ENCODE data around the gene C1QL1.

C1QL1 gene

GRCh38 chr17:45011767-45012166 is 43.7 kb upstream of the C1QL1 start:
- TF ChIP-seq MAX (IDR thresholded peaks at IDR 0.05) (no peak), EP300 (IDR thresholded peaks at IDR 0.05; ENCODE audit: borderline replicate concordance) (no peak), TCF12 (IDR thresholded peaks at IDR 0.05; ENCODE audit: low read depth) (no peak), YY1 (IDR thresholded peaks at IDR 0.05; ENCODE audit: low read depth) (no peak), REST (IDR thresholded peaks at IDR 0.05; ENCODE audit: low read depth) (no peak), ZBTB7A (IDR thresholded peaks at IDR 0.05; ENCODE audit: low read depth) (no peak)

- no peak for TF ChIP-seq CREB1 (IDR thresholded peaks at IDR 0.05; ENCODE audit: low read depth)
- peak; percentile 45 for TF ChIP-seq NFIC (IDR thresholded peaks at IDR 0.05)
Measured at GRCh38 chr17:45009676-45010467, 41.8 kb upstream of the C1QL1 start.

GRCh38 chr17:45008216-45008615 is 40.1 kb upstream of the C1QL1 start:
- no peak for TF ChIP-seq CEBPB (IDR thresholded peaks at IDR 0.05)
- TF ChIP-seq NFIC (IDR thresholded peaks at IDR 0.05): no peak
- TF ChIP-seq MAX (IDR thresholded peaks at IDR 0.05): no peak
- no peak for TF ChIP-seq CREB1 (IDR thresholded peaks at IDR 0.05; ENCODE audit: low read depth)
- TF ChIP-seq TCF12 (IDR thresholded peaks at IDR 0.05; ENCODE audit: low read depth): no peak
- TF ChIP-seq REST (IDR thresholded peaks at IDR 0.05; ENCODE audit: low read depth): no peak
- TF ChIP-seq FOXM1 (IDR thresholded peaks at IDR 0.05; ENCODE audit: borderline replicate concordance, low read depth): no peak
- TF ChIP-seq EGR1 (IDR thresholded peaks at IDR 0.05): no peak
- no peak for TF ChIP-seq YY1 (IDR thresholded peaks at IDR 0.05; ENCODE audit: low read depth)

GRCh38 chr17:45006927-45007461 is 38.9 kb upstream of the C1QL1 start:
- TF ChIP-seq RAD21 (IDR thresholded peaks at IDR 0.05; ENCODE audit: low read depth) (peak; percentile 50), TCF12 (IDR thresholded peaks at IDR 0.05; ENCODE audit: low read depth) (no peak), EGR1 (IDR thresholded peaks at IDR 0.05) (peak; percentile 61; the same call in 1 of the 2 replicates), CEBPB (IDR thresholded peaks at IDR 0.05) (peak; percentile 9; the same call in 1 of the 2 replicates)

- no peak for TF ChIP-seq CREB1 (IDR thresholded peaks at IDR 0.05; ENCODE audit: low read depth)
- no peak for TF ChIP-seq FOXM1 (IDR thresholded peaks at IDR 0.05; ENCODE audit: borderline replicate concordance, low read depth)
- no peak for TF ChIP-seq TEAD4 (IDR thresholded peaks at IDR 0.05)
- no peak for TF ChIP-seq CEBPB (IDR thresholded peaks at IDR 0.05)
- TF ChIP-seq USF1 (IDR thresholded peaks at IDR 0.05): no peak
- no peak for TF ChIP-seq TAF1 (IDR thresholded peaks at IDR 0.05; ENCODE audit: low read depth)
- no peak for TF ChIP-seq TCF12 (IDR thresholded peaks at IDR 0.05; ENCODE audit: low read depth)
- no peak for TF ChIP-seq YY1 (IDR thresholded peaks at IDR 0.05; ENCODE audit: low read depth)
- no peak for TF ChIP-seq NFIC (IDR thresholded peaks at IDR 0.05)
- no peak for TF ChIP-seq RAD21 (IDR thresholded peaks at IDR 0.05; ENCODE audit: low read depth)
- no peak for TF ChIP-seq REST (IDR thresholded peaks at IDR 0.05; ENCODE audit: low read depth)
Measured at GRCh38 chr17:45005700-45006099, 37.6 kb upstream of the C1QL1 start.

Measured in Ishikawa (cell line).